Peyer's patch (tissue), 4 donors: Measurements from ENCODE around the gene NSL1.

Experiments used
- POLR2A ChIP-seq, 2 donors: fragments of 450-650 bp; IDR thresholded peaks; one replicate each; pipeline ENCODE4 v1.5.1; 2017; ENCODE audit warnings: antibody characterized with exemption in 2 of 2, mild to moderate bottlenecking in 2 of 2, moderate library complexity in 2 of 2
- TF ChIP-seq, protein P1 (sequence below), 6 experiments: fragments of 450-650 bp in 4 of 6; fragments of 200-600 bp in 2 of 6; sonication (generic) in 1 of 6; IDR thresholded peaks; one replicate each; pipeline ENCODE4 v1.5.1; 2017 to 2019; ENCODE audit warnings: antibody characterized with exemption in 6 of 6, mild to moderate bottlenecking in 3 of 6, moderate library complexity in 1 of 6

GRCh38 chr1:212689758-212690529 is 101.6 kb downstream of the NSL1 start:
- TF ChIP-seq POLR2A (IDR thresholded peaks at IDR 0.05), result no peak
- TF ChIP-seq, protein P1, sequence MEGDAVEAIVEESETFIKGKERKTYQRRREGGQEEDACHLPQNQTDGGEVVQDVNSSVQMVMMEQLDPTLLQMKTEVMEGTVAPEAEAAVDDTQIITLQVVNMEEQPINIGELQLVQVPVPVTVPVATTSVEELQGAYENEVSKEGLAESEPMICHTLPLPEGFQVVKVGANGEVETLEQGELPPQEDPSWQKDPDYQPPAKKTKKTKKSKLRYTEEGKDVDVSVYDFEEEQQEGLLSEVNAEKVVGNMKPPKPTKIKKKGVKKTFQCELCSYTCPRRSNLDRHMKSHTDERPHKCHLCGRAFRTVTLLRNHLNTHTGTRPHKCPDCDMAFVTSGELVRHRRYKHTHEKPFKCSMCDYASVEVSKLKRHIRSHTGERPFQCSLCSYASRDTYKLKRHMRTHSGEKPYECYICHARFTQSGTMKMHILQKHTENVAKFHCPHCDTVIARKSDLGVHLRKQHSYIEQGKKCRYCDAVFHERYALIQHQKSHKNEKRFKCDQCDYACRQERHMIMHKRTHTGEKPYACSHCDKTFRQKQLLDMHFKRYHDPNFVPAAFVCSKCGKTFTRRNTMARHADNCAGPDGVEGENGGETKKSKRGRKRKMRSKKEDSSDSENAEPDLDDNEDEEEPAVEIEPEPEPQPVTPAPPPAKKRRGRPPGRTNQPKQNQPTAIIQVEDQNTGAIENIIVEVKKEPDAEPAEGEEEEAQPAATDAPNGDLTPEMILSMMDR (IDR thresholded peaks at IDR 0.05), result no peak
